ENCODE data around the gene DENND2A.

The DENND2A gene

DNA sequence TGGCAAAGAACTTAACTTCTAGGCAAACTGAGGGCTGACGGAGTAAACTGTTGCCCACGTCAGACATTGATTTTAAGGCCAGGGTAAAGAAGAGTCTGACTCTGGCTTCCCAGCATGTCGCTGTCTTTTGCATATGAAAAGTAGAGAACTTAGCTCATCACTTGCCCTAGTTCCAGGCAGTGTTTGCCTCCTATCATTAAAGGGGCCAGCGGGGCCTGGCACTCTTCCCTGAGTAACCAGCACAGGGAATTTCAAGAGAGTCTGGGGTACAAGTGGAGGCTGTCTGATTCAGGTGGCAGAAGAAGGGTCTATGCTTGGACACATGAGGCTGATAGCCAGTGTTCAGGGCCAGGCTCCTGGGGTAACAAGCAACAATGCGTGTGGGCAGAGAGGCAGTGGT lies 4.8 kb downstream of the DENND2A start:
- H3K27ac ChIP-seq (ENCODE audit: low read depth, low read length) = no peak overlapping the region
- H2BK120ac ChIP-seq (ENCODE audit: insufficient read depth, low read length, poor library complexity) = no peak overlapping the region
- peaks cover 3% of the 10 kb centered on the region for H3K9me3 ChIP-seq (ENCODE audit: insufficient read depth, low read depth, low read length)
- H3K18ac ChIP-seq (ENCODE audit: low read length) = peak overlapping the region; percentile 34
- H3K9ac ChIP-seq (ENCODE audit: low read length) = no peak overlapping the region
- no peak overlapping the region for H3K4me3 ChIP-seq (ENCODE audit: low read depth, low read length)
- H3K4me1 ChIP-seq (ENCODE audit: control insufficient read depth in 1 of 2, insufficient read depth in 2 of 2, low read length in 2 of 2) = peaks cover 18 to 22% of the 10 kb centered on the region in 2 experiments
- no peak overlapping the region for H2BK5ac ChIP-seq (ENCODE audit: low read depth, low read length, poor library complexity)
- peak overlapping the region; percentile 17 for H2BK12ac ChIP-seq (ENCODE audit: low read length)
- H4K8ac ChIP-seq (ENCODE audit: low read depth, low read length) = no peak overlapping the region
- H3K14ac ChIP-seq (ENCODE audit: low read length) = no peak overlapping the region
- H3K79me1 ChIP-seq (ENCODE audit: low read length) = peaks cover 11% of the 10 kb centered on the region
- no peak overlapping the region for H2AFZ ChIP-seq (ENCODE audit: insufficient read depth, low read length, poor library complexity)
- peaks cover 0 to 1% of the 10 kb centered on the region in 2 experiments for H3K36me3 ChIP-seq (ENCODE audit: control insufficient read depth in 1 of 2, insufficient read depth in 2 of 2, low read length in 2 of 2)
- peak overlapping the region; percentile 20 for H2AK5ac ChIP-seq (ENCODE audit: low read length)
- H3K23ac ChIP-seq (ENCODE audit: low read length) = no peak overlapping the region
- H3K79me2 ChIP-seq (ENCODE audit: control insufficient read depth, insufficient read depth, low read length, poor library complexity) = peaks cover 5% of the 10 kb centered on the region
- H4K12ac ChIP-seq (ENCODE audit: low read depth, low read length) = no peak overlapping the region
- H3K4ac ChIP-seq (ENCODE audit: low read depth, low read length) = peak overlapping the region; percentile 27
- no peak for DNase-seq
- H3K27me3 ChIP-seq (ENCODE audit: insufficient read depth, low read length) = no peaks in the 10 kb centered on the region
- H4K91ac ChIP-seq (ENCODE audit: low read depth, low read length) = no peak overlapping the region
- H3K4me2 ChIP-seq (ENCODE audit: low read length) = no peak overlapping the region
- no CpG with 5 or more reads among the region's 5 CpGs for WGBS (ENCODE audit: extremely low coverage, insufficient coverage, insufficient read length)

DNA sequence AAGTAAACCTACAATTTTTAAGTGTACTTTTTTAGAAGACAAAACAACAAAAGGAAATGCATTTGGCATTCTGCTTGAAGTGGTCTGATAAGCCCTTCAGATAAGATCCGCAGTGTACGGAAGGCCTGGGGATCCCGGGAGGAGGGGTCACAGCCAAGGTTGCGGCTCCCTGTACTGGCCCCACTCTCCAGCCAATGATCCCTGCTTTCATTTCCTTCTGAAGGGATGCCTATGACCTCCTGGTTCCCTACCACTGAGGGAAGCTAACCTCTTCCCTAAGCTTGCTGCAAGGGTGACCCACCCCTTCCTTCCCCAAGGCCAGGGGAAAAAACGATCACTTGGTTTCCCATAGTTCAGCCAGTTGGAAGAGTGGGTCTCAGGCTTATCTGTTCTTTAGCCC lies 5.3 kb downstream of the DENND2A start:
- H3K27ac ChIP-seq (ENCODE audit: low read depth, low read length) = no peak overlapping the region
- no peak overlapping the region for H4K91ac ChIP-seq (ENCODE audit: low read depth, low read length)
- H2AK5ac ChIP-seq (ENCODE audit: low read length) = no peak overlapping the region
- no peak overlapping the region for H3K4me2 ChIP-seq (ENCODE audit: low read length)
- no peak overlapping the region for H3K4ac ChIP-seq (ENCODE audit: low read depth, low read length)
- H3K18ac ChIP-seq (ENCODE audit: low read length) = no peak overlapping the region
- no peak overlapping the region for H2BK12ac ChIP-seq (ENCODE audit: low read length)
- no peak overlapping the region for H4K12ac ChIP-seq (ENCODE audit: low read depth, low read length)
- no CpG with 5 or more reads among the region's 5 CpGs for WGBS (ENCODE audit: extremely low coverage, insufficient coverage, insufficient read length)
- no peak overlapping the region for H3K4me3 ChIP-seq (ENCODE audit: low read depth, low read length)
- no peak overlapping the region for H2AFZ ChIP-seq (ENCODE audit: insufficient read depth, low read length, poor library complexity)
- no peak for DNase-seq
- peaks cover 5% of the 10 kb centered on the region for H3K79me2 ChIP-seq (ENCODE audit: control insufficient read depth, insufficient read depth, low read length, poor library complexity)
- H3K27me3 ChIP-seq (ENCODE audit: insufficient read depth, low read length) = no peaks in the 10 kb centered on the region
- H3K9ac ChIP-seq (ENCODE audit: low read length) = no peak overlapping the region
- H3K23ac ChIP-seq (ENCODE audit: low read length) = no peak overlapping the region
- H3K9me3 ChIP-seq (ENCODE audit: insufficient read depth, low read depth, low read length) = peaks cover 3% of the 10 kb centered on the region
- H3K36me3 ChIP-seq (ENCODE audit: control insufficient read depth in 1 of 2, insufficient read depth in 2 of 2, low read length in 2 of 2) = peaks cover 0 to 1% of the 10 kb centered on the region in 2 experiments
- H3K4me1 ChIP-seq (ENCODE audit: control insufficient read depth in 1 of 2, insufficient read depth in 2 of 2, low read length in 2 of 2) = peaks cover 18 to 22% of the 10 kb centered on the region in 2 experiments
- peaks cover 7% of the 10 kb centered on the region for H3K79me1 ChIP-seq (ENCODE audit: low read length)
- no peak overlapping the region for H3K14ac ChIP-seq (ENCODE audit: low read length)
- no peak overlapping the region for H2BK5ac ChIP-seq (ENCODE audit: low read depth, low read length, poor library complexity)
- no peak overlapping the region for H4K8ac ChIP-seq (ENCODE audit: low read depth, low read length)
- H2BK120ac ChIP-seq (ENCODE audit: insufficient read depth, low read length, poor library complexity) = no peak overlapping the region

GRCh38 chr7:140631602-140632001 lies 9.0 kb downstream of the DENND2A start:
- DNase-seq = no peak
- no peak overlapping the region for H2BK120ac ChIP-seq (ENCODE audit: insufficient read depth, low read length, poor library complexity)
- no peak overlapping the region for H3K23ac ChIP-seq (ENCODE audit: low read length)
- no peak overlapping the region for H3K4ac ChIP-seq (ENCODE audit: low read depth, low read length)
- H3K27me3 ChIP-seq (ENCODE audit: insufficient read depth, low read length) = no peaks in the 10 kb centered on the region
- peaks cover 0 to 1% of the 10 kb centered on the region in 2 experiments for H3K36me3 ChIP-seq (ENCODE audit: control insufficient read depth in 1 of 2, insufficient read depth in 2 of 2, low read length in 2 of 2)
- peaks cover 3% of the 10 kb centered on the region for H3K9me3 ChIP-seq (ENCODE audit: insufficient read depth, low read depth, low read length)
- no CpG with 5 or more reads among the region's 7 CpGs for WGBS (ENCODE audit: extremely low coverage, insufficient coverage, insufficient read length)
- no peak overlapping the region for H3K14ac ChIP-seq (ENCODE audit: low read length)
- H2BK5ac ChIP-seq (ENCODE audit: low read depth, low read length, poor library complexity) = no peak overlapping the region
- H3K79me1 ChIP-seq (ENCODE audit: low read length) = peaks cover 3% of the 10 kb centered on the region
- no peak overlapping the region for H4K12ac ChIP-seq (ENCODE audit: low read depth, low read length)
- H4K8ac ChIP-seq (ENCODE audit: low read depth, low read length) = no peak overlapping the region
- no peak overlapping the region for H2BK12ac ChIP-seq (ENCODE audit: low read length)
- no peak overlapping the region for H3K4me2 ChIP-seq (ENCODE audit: low read length)
- no peak overlapping the region for H2AFZ ChIP-seq (ENCODE audit: insufficient read depth, low read length, poor library complexity)
- H3K27ac ChIP-seq (ENCODE audit: low read depth, low read length) = no peak overlapping the region
- no peak overlapping the region for H4K91ac ChIP-seq (ENCODE audit: low read depth, low read length)
- no peak overlapping the region for H3K9ac ChIP-seq (ENCODE audit: low read length)
- no peaks in the 10 kb centered on the region for H3K79me2 ChIP-seq (ENCODE audit: control insufficient read depth, insufficient read depth, low read length, poor library complexity)
- H3K18ac ChIP-seq (ENCODE audit: low read length) = no peak overlapping the region
- peaks cover 12 to 14% of the 10 kb centered on the region in 2 experiments for H3K4me1 ChIP-seq (ENCODE audit: control insufficient read depth in 1 of 2, insufficient read depth in 2 of 2, low read length in 2 of 2)
- no peak overlapping the region for H2AK5ac ChIP-seq (ENCODE audit: low read length)
- no peak overlapping the region for H3K4me3 ChIP-seq (ENCODE audit: low read depth, low read length)

GRCh38 chr7:140631021-140631420 lies 9.6 kb downstream of the DENND2A start:
- Histone ChIP-seq H2AFZ (ENCODE audit: insufficient read depth, low read length, poor library complexity) (no peak overlapping the region), H3K9me3 (ENCODE audit: insufficient read depth, low read depth, low read length) (no peaks in the 10 kb centered on the region)

More at GRCh38 chr7:140631021-140631420, 9.6 kb downstream of the DENND2A start:
- Histone ChIP-seq H4K12ac (ENCODE audit: low read depth, low read length) (no peak overlapping the region), H2BK5ac (ENCODE audit: low read depth, low read length, poor library complexity) (no peak overlapping the region), H2BK12ac (ENCODE audit: low read length) (no peak overlapping the region), H3K27ac (ENCODE audit: low read depth, low read length) (no peak overlapping the region), H3K27me3 (ENCODE audit: insufficient read depth, low read length) (no peaks in the 10 kb centered on the region), H4K8ac (ENCODE audit: low read depth, low read length) (no peak overlapping the region), H3K14ac (ENCODE audit: low read length) (no peak overlapping the region), H3K79me2 (ENCODE audit: control insufficient read depth, insufficient read depth, low read length, poor library complexity) (no peaks in the 10 kb centered on the region), H3K23ac (ENCODE audit: low read length) (no peak overlapping the region), H2BK120ac (ENCODE audit: insufficient read depth, low read length, poor library complexity) (no peak overlapping the region), H4K91ac (ENCODE audit: low read depth, low read length) (no peak overlapping the region), H3K4me2 (ENCODE audit: low read length) (no peak overlapping the region), H3K4me3 (ENCODE audit: low read depth, low read length) (no peak overlapping the region), H3K79me1 (ENCODE audit: low read length) (peaks cover 5% of the 10 kb centered on the region), H3K36me3 (ENCODE audit: control insufficient read depth in 1 of 2, insufficient read depth in 2 of 2, low read length in 2 of 2) (peaks cover 0 to 1% of the 10 kb centered on the region in 2 experiments), H3K4me1 (ENCODE audit: control insufficient read depth in 1 of 2, insufficient read depth in 2 of 2, low read length in 2 of 2) (peaks cover 13 to 15% of the 10 kb centered on the region in 2 experiments), H3K18ac (ENCODE audit: low read length) (no peak overlapping the region), H3K9ac (ENCODE audit: low read length) (no peak overlapping the region), H2AK5ac (ENCODE audit: low read length) (no peak overlapping the region), H3K4ac (ENCODE audit: low read depth, low read length) (no peak overlapping the region)
- no peak for DNase-seq
- no CpG with 5 or more reads among the region's 6 CpGs for WGBS (ENCODE audit: extremely low coverage, insufficient coverage, insufficient read length)
